Left ventricle myocardium inferior (tissue), 1 donor: ENCODE data around the gene METTL24. TPM values are rescaled to one million over a fixed set of nuclear protein-coding genes. Genes with fewer than 3 reads are reported as not detected.
"Not testable (repeated sequence)": the region's sequence is repeated elsewhere in the genome, so short reads cannot be mapped to it uniquely, and the experiment has no call there.

Experiments
- DNase-seq: peaks from one replicate; pipeline ENCODE4 v3.0.0-alpha.2; 2020
- H3K27ac ChIP-seq: fragments of 200-600 bp; replicated peaks from 2 replicates; pipeline ENCODE4 v1.8.0; 2021
- H3K27me3 ChIP-seq: fragments of 200-600 bp; 2 replicates; pipeline ENCODE4 v1.8.0; 2021; ENCODE audit warnings: low read depth
- H3K36me3 ChIP-seq: fragments of 200-600 bp; 2 replicates; pipeline ENCODE4 v1.8.0; 2021
- H3K4me1 ChIP-seq: fragments of 200-600 bp; 2 replicates; pipeline ENCODE4 v1.8.0; 2021
- H3K4me3 ChIP-seq: fragments of 200-600 bp; 2 replicates; pipeline ENCODE4 v1.8.0; 2021; ENCODE audit warnings: mild to moderate bottlenecking, moderate library complexity
- H3K9me3 ChIP-seq: fragments of 200-600 bp; replicated peaks from 2 replicates; pipeline ENCODE4 v1.8.0; 2021
- intact Hi-C: fragments of 100-400 bp; cut with micrococcal nuclease; formaldehyde crosslinking; loops from one replicate; pipeline ENCODE4 v1.11.0; 2022
- total RNA-seq: library from RNA; stranded (reverse); fragmentation: NEBNext Ultra II Directional; extraction: Animal tissue kit (Norgen Biotek cat#: 25700); gene quantifications from one replicate; pipeline ENCODE4 v1.2.1, GENCODE V29; 2021
- TF ChIP-seq, protein P1 (sequence below): fragments of 200-600 bp; IDR thresholded peaks from 2 replicates; pipeline ENCODE4 v1.8.0; 2021; ENCODE audit warnings: antibody characterized with exemption, mild to moderate bottlenecking, borderline replicate concordance
- donor health status: DM: no; HTN: yes; CAD: no; lungs with severe emphysema.

The METTL24 gene
- total RNA-seq, 1 donor from 2014 or later, result 1.2 TPM

DNA sequence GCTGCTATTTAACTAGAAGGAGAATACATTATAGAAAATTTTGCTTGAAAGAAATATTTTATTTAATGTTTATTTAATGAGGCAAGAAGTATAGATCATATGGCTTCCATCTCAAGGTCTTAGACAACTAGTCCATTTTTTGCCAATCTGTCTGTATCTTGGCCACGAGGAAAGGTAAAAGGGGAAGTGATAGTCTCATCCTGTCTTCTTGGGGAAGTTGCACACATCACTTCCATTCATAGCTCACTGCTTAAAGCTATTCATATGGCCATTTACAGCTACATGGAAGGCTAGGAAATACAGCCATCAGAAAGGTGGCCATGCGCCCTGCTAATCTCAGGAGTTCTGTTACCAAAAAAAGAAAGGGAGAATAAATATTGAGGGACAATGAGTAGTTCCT is 50.8 kb downstream of the METTL24 start:
- H3K4me3 ChIP-seq, result no peak overlapping the region
- TF ChIP-seq, protein P1, sequence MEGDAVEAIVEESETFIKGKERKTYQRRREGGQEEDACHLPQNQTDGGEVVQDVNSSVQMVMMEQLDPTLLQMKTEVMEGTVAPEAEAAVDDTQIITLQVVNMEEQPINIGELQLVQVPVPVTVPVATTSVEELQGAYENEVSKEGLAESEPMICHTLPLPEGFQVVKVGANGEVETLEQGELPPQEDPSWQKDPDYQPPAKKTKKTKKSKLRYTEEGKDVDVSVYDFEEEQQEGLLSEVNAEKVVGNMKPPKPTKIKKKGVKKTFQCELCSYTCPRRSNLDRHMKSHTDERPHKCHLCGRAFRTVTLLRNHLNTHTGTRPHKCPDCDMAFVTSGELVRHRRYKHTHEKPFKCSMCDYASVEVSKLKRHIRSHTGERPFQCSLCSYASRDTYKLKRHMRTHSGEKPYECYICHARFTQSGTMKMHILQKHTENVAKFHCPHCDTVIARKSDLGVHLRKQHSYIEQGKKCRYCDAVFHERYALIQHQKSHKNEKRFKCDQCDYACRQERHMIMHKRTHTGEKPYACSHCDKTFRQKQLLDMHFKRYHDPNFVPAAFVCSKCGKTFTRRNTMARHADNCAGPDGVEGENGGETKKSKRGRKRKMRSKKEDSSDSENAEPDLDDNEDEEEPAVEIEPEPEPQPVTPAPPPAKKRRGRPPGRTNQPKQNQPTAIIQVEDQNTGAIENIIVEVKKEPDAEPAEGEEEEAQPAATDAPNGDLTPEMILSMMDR, result no peak
- no peak for DNase-seq
- H3K27me3 ChIP-seq, result no peaks in the 10 kb centered on the region
- intact Hi-C loops, result no loop called here
- peaks cover 5% of the 10 kb centered on the region for H3K9me3 ChIP-seq
- no peak overlapping the region for H3K27ac ChIP-seq
- H3K36me3 ChIP-seq, result no peaks in the 10 kb centered on the region
- H3K4me1 ChIP-seq, result no peaks in the 10 kb centered on the region

DNA sequence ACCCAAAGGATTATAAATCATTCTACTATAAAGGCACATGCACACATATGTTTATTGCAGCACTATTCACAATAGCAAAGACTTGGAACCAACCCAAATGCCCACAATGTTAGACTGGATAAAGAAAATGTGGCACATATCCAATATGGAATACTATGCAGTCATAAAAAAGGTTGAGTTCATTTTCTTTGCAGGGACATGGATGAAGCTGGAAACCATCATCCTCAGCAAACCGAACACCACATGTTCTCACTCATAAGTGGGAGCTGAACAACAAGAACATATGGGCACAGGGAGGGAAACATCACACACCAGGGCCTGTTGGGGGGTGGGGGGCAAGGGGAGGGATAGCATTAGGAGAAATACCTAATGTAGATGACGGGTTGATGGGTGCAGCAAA is 52.3 kb downstream of the METTL24 start:
- H3K4me3 ChIP-seq, intact Hi-C loops, DNase-seq, H3K27ac ChIP-seq, H3K9me3 ChIP-seq, H3K36me3 ChIP-seq, H3K27me3 ChIP-seq, H3K4me1 ChIP-seq: not testable (repeated sequence)

DNA sequence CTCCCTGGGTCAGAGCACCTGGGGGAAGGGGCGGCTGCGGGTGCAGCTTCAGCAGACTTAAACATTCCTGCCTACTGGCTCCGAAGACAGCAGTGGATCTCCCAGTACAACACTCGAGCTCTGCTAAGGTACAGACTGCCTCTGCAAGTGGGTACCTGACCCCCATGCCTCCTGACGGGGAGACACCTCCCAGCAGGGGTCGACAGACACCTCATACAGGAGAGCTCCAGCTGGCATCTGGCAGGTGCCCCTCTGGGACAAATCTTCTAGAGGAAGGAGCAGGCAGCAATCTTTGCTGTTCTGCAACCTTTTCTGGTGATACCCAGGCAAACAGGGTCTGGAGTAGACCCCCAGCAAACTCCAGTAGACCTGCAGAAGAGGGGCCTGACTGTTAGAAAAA is 54.5 kb downstream of the METTL24 start:
- DNase-seq, H3K27ac ChIP-seq, H3K9me3 ChIP-seq, H3K36me3 ChIP-seq, intact Hi-C loops, H3K4me3 ChIP-seq, H3K4me1 ChIP-seq, H3K27me3 ChIP-seq: not testable (repeated sequence)

DNA sequence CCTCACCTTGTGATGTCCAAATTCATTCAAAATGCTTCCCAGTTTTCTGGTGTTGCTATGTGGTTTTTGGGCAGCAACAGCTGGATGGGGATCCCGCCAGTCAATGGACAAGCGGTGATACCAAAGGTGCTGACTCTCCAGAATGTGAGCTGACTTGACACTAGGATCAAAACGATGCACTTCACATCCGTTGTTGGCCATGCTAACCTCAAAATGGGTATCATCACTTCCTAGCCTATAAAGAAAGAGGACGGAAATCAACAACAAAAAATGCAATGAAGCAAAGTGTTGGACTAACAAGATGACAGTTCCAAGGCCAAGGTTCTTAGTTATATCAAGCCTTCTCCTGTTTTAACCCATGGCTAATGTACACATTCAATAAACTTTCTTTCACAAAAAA is 59.2 kb downstream of the METTL24 start:
- DNase-seq, result no peak

DNA sequence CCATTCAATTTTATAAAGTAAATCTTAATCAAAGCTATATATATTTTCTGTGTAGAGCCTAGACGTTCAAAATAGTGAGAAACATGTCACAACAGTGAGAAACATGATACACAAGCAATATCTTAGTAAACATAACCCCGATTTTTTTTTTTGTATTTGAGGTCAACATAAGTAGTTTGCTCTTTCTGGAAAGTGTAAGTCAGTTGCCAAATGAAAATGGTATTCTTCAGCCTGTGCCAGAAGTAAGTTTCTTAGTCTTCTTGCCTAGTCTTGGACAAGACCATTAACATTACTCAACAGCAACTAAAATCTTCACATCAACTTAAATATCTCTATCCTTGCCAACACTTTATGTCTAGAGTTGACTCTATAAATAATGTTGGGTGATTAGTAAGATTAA is 59.7 kb downstream of the METTL24 start:
- H3K4me3 ChIP-seq, result no peak overlapping the region
- H3K4me1 ChIP-seq, result no peaks in the 10 kb centered on the region
- TF ChIP-seq, protein P1, result no peak
- H3K27ac ChIP-seq, result no peak overlapping the region
- intact Hi-C loops, result no loop called here
- no peaks in the 10 kb centered on the region for H3K9me3 ChIP-seq
- H3K27me3 ChIP-seq, result no peaks in the 10 kb centered on the region
- no peaks in the 10 kb centered on the region for H3K36me3 ChIP-seq
- no peak for DNase-seq

More for the DNA sequence above, 59.2 kb downstream of the METTL24 start:
- TF ChIP-seq, protein P1, result no peak
- intact Hi-C loops, result no loop called here
- H3K4me3 ChIP-seq, result no peak overlapping the region
- no peak overlapping the region for H3K27ac ChIP-seq
- H3K27me3 ChIP-seq, result no peaks in the 10 kb centered on the region
- H3K9me3 ChIP-seq, result no peaks in the 10 kb centered on the region
- H3K36me3 ChIP-seq, result no peaks in the 10 kb centered on the region
- H3K4me1 ChIP-seq, result no peaks in the 10 kb centered on the region

DNA sequence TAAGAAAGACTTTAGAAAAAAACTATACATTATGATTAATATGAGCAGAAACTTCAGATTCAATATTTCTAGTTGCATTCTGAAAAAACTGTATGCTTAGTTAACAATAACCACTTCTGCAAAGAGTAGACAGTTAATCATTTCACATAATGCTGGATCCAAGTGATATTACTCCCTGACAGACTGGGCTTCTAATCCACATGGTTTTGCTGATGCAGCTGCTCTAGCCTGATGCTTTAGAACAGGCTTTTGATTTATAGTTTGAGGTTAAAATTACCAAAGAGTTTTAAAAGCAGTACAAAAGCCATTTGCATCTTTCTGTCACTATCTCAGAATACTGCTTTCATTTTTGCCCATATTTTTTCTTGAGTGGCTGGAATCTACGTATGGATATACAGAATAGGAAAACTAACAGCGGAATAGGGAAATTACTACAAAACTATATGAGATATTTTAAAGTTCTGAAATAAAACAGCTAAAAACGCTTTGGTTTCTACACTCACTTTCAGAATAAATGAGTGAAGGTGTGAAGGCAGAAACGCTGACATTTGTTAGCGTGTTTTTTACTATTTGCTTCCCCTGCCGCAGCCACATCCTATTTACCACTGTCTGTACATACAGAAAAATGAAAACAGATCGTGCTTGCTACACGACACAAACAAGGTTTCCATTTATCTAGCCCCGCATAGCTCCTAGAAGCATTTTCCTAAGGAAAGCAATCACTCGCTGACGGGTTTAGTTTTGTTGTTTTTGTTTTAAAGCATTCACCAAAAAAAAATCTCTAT is 61.7 kb downstream of the METTL24 start:
- intact Hi-C loops, result no loop called here
- H3K36me3 ChIP-seq, result no peaks in the 10 kb centered on the region
- TF ChIP-seq, protein P1, result no peak
- no peak overlapping the region for H3K27ac ChIP-seq
- H3K27me3 ChIP-seq, result no peaks in the 10 kb centered on the region
- H3K4me3 ChIP-seq, result no peak overlapping the region
- no peaks in the 10 kb centered on the region for H3K9me3 ChIP-seq
- H3K4me1 ChIP-seq, result no peaks in the 10 kb centered on the region
- DNase-seq, result no peak
